IMR-90 (cell line): ENCODE data around the gene GCN1. TPM values are rescaled to one million over a fixed set of nuclear protein-coding genes. Genes with fewer than 3 reads are reported as not detected.

Experiments used
- ATAC-seq: fragments of 200-7000 bp; cut with Tn5 transposase; 2 replicates; pipeline ENCODE4 v1.9.1; 2020; ENCODE audit warnings: low read depth, mild to moderate bottlenecking, moderate library complexity
- BruUV-seq: library from RNA; stranded (reverse); fragments of 400-500 nt; replicated peaks from 2 replicates; lab custom pipeline; 2021; lab: Mats Ljungman, UMichigan
- CTCF ChIA-PET: fragments of 300-600 bp; formaldehyde crosslinking; extraction: SDS; loops from one replicate; lab custom pipeline; 2021; ENCODE audit warnings: antibody characterized with exemption; lab: Yijun Ruan, JAX
- POLR2A ChIA-PET: fragments of 300-600 bp; sonication (Branson Sonifier 250); formaldehyde crosslinking; loops from one replicate; lab custom pipeline; 2022; ENCODE audit warnings: antibody characterized with exemption; ENCODE audit not compliant: unreplicated experiment; lab: Charles Lee
- DNase-seq: peaks from one replicate; pipeline ENCODE4 v3.0.0; 2013
- H2AFZ ChIP-seq: replicated peaks from 2 replicates; pipeline ENCODE3; 2013; ENCODE audit warnings: low read length, mild to moderate bottlenecking; ENCODE audit not compliant: poor library complexity
- H2AK5ac ChIP-seq: 2 replicates; pipeline ENCODE4 v1.6.1; 2013; ENCODE audit warnings: low read depth, low read length, inconsistent platforms
- H2AK9ac ChIP-seq: replicated peaks from 2 replicates; pipeline ENCODE3; 2013; ENCODE audit warnings: mild to moderate bottlenecking, low read depth, low read length, moderate library complexity; ENCODE audit not compliant: poor library complexity
- H2BK120ac ChIP-seq: 2 replicates; pipeline ENCODE4 v1.6.1; 2013; ENCODE audit warnings: low read depth, low read length, inconsistent platforms
- H2BK15ac ChIP-seq: 3 replicates; pipeline ENCODE4 v1.6.1; 2013; ENCODE audit warnings: low read depth, low read length, inconsistent platforms
- H2BK20ac ChIP-seq: 2 replicates; pipeline ENCODE4 v1.6.1; 2013; ENCODE audit warnings: low read depth, mild to moderate bottlenecking, inconsistent platforms, low read length, moderate library complexity
- H2BK5ac ChIP-seq: 2 replicates; pipeline ENCODE4 v1.6.1; 2013; ENCODE audit warnings: mild to moderate bottlenecking, low read depth, low read length, inconsistent platforms; ENCODE audit not compliant: poor library complexity, severe bottlenecking
- H3K14ac ChIP-seq: replicated peaks from 2 replicates; pipeline ENCODE4 v1.6.1; 2013; ENCODE audit warnings: low read depth, low read length, inconsistent platforms
- H3K18ac ChIP-seq: 2 replicates; pipeline ENCODE4 v1.6.1; 2013; ENCODE audit warnings: low read depth, low read length, control low read depth
- H3K23ac ChIP-seq: 2 replicates; pipeline ENCODE4 v1.6.1; 2013; ENCODE audit warnings: low read depth, low read length, inconsistent platforms
- H3K27ac ChIP-seq: 2 replicates; pipeline ENCODE4 v1.5.1; 2013; ENCODE audit warnings: mild to moderate bottlenecking, control low read depth, low read length; ENCODE audit not compliant: insufficient read depth
- H3K27me3 ChIP-seq: 2 replicates; pipeline ENCODE4 v1.6.1; 2013; ENCODE audit warnings: low read length; ENCODE audit not compliant: control insufficient read depth, insufficient read depth
- H3K36me3 ChIP-seq: 2 replicates; pipeline ENCODE4 v1.6.1; 2013; ENCODE audit warnings: low read length, mixed read lengths; ENCODE audit not compliant: control insufficient read depth, insufficient read depth
- H3K4ac ChIP-seq: 2 replicates; pipeline ENCODE4 v1.6.1; 2013; ENCODE audit warnings: low read depth, low read length, inconsistent platforms
- H3K4me1 ChIP-seq: 2 replicates; pipeline ENCODE4 v1.6.1; 2013; ENCODE audit warnings: low read length, mixed read lengths; ENCODE audit not compliant: control insufficient read depth, insufficient read depth
- H3K4me2 ChIP-seq: 2 replicates; pipeline ENCODE4 v1.6.1; 2013; ENCODE audit warnings: low read depth, mild to moderate bottlenecking, control low read depth, low read length, moderate library complexity
- H3K4me3 ChIP-seq: 2 replicates; pipeline ENCODE4 v1.5.1; 2013; ENCODE audit warnings: low read depth, mild to moderate bottlenecking, control low read depth, low read length, moderate library complexity; ENCODE audit not compliant: insufficient read depth
- H3K56ac ChIP-seq: 2 replicates; pipeline ENCODE4 v1.6.1; 2013; ENCODE audit warnings: low read length, inconsistent platforms; ENCODE audit not compliant: insufficient read depth; ENCODE audit errors: extremely low read depth
- H3K79me1 ChIP-seq, 2 experiments: 2 replicates each; pipeline ENCODE4 v1.6.1; 2013; ENCODE audit warnings: low read length in 2 of 2, inconsistent platforms in 1 of 2, low read depth in 1 of 2
- H3K9ac ChIP-seq: 2 replicates; pipeline ENCODE4 v1.6.1; 2013; ENCODE audit warnings: low read depth, low read length, control low read depth
- H3K9me1 ChIP-seq: 2 replicates; pipeline ENCODE4 v1.6.1; 2013; ENCODE audit warnings: low read length, inconsistent platforms; ENCODE audit not compliant: insufficient read depth
- H3K9me3 ChIP-seq: 2 replicates; pipeline ENCODE4 v1.6.1; 2013; ENCODE audit warnings: low read length; ENCODE audit not compliant: control insufficient read depth, insufficient read depth
- H4K20me1 ChIP-seq: 2 replicates; pipeline ENCODE4 v1.6.1; 2013; ENCODE audit warnings: low read length, inconsistent platforms; ENCODE audit not compliant: insufficient read depth
- H4K5ac ChIP-seq: 2 replicates; pipeline ENCODE4 v1.6.1; 2013; ENCODE audit warnings: mild to moderate bottlenecking, low read depth, low read length, control low read depth
- H4K8ac ChIP-seq, 2 experiments: 2 replicates each; pipeline ENCODE4 v1.6.1; 2013; ENCODE audit warnings: low read depth in 2 of 2, low read length in 2 of 2, control low read depth in 1 of 2, inconsistent platforms in 1 of 2
- H4K91ac ChIP-seq: 2 replicates; pipeline ENCODE4 v1.6.1; 2013; ENCODE audit warnings: low read depth, low read length, inconsistent platforms; ENCODE audit not compliant: insufficient read depth
- BHLHE40 ChIP-seq: fragments of 150-350 bp; IDR thresholded peaks from 2 replicates; pipeline ENCODE4 v1.6.1; 2016; ENCODE audit warnings: mild to moderate bottlenecking, low read depth, low read length
- CEBPB ChIP-seq: IDR thresholded peaks from 2 replicates; pipeline ENCODE4 v1.6.1; 2012; ENCODE audit warnings: low read depth, low read length, improper control_type of control experiment
- CHD1 ChIP-seq: IDR thresholded peaks from 2 replicates; pipeline ENCODE4 v1.6.1; 2012; ENCODE audit warnings: low read depth, low read length, improper control_type of control experiment
- CTCF ChIP-seq: conservative IDR thresholded peaks from 2 replicates; pipeline ENCODE4 v1.5.1; 2012; ENCODE audit warnings: mild to moderate bottlenecking, low read depth, low read length, improper control_type of control experiment
- ELK1 ChIP-seq: fragments of 150-350 bp; IDR thresholded peaks from 2 replicates; pipeline ENCODE4 v1.6.1; 2016; ENCODE audit warnings: low read depth, mild to moderate bottlenecking, low read length, moderate library complexity, borderline replicate concordance
- MAFK ChIP-seq: IDR thresholded peaks from 2 replicates; pipeline ENCODE4 v1.6.1; 2012; ENCODE audit warnings: low read depth, low read length, improper control_type of control experiment
- MAZ ChIP-seq: IDR thresholded peaks from 2 replicates; pipeline ENCODE4 v1.6.1; 2012; ENCODE audit warnings: low read depth, mild to moderate bottlenecking, low read length, improper control_type of control experiment, moderate library complexity, borderline replicate concordance
- MXI1 ChIP-seq: IDR thresholded peaks from 2 replicates; pipeline ENCODE4 v1.6.1; 2012; ENCODE audit warnings: low read depth, mild to moderate bottlenecking, low read length, moderate library complexity, borderline replicate concordance
- NFE2L2 ChIP-seq: fragments of 150-350 bp; IDR thresholded peaks from 2 replicates; pipeline ENCODE4 v1.6.1; 2016; ENCODE audit warnings: low read depth, mild to moderate bottlenecking, low read length
- POLR2A ChIP-seq: IDR thresholded peaks from 2 replicates; pipeline ENCODE4 v1.6.1; 2012; ENCODE audit warnings: mild to moderate bottlenecking, low read depth, low read length
- RAD21 ChIP-seq: IDR thresholded peaks from 2 replicates; pipeline ENCODE4 v1.6.1; 2012; ENCODE audit warnings: low read length, improper control_type of control experiment
- RFX5 ChIP-seq: IDR thresholded peaks from 2 replicates; pipeline ENCODE4 v1.8.0; 2012; ENCODE audit warnings: low read depth, mild to moderate bottlenecking, low read length, moderate library complexity
- SMC3 ChIP-seq: fragments of 150-350 bp; IDR thresholded peaks from 2 replicates; pipeline ENCODE4 v1.6.1; 2016; ENCODE audit warnings: low read depth, mild to moderate bottlenecking, antibody characterized with exemption, low read length, moderate library complexity
- USF2 ChIP-seq: fragments of 150-350 bp; IDR thresholded peaks from 2 replicates; pipeline ENCODE4 v1.6.1; 2017; ENCODE audit warnings: mild to moderate bottlenecking, antibody characterized with exemption, low read length, low read depth
- WGBS, 2 experiments: methylation state at CpG; one replicate each; pipeline versions ENCODE4 v1.1.5 to v1.1.7; 2013; ENCODE audit warnings: missing lambda C conversion rate in 2 of 2; ENCODE audit not compliant: insufficient read length in 1 of 2; ENCODE audit errors: extremely low coverage in 2 of 2; 5-methylcytosine and 5-hydroxymethylcytosine counted together
- dilution Hi-C: fragments of 300-500 bp; cut with HindIII; formaldehyde crosslinking; loops from one replicate; pipeline ENCODE4 v1.14.3; 2018; ENCODE audit warnings: low sequenced_read_pairs; ENCODE audit not compliant: unreplicated experiment
- in situ Hi-C: fragments of 300-500 bp; cut with MboI; formaldehyde crosslinking; loops from 3 replicates; pipeline ENCODE4 v1.14.3; 2019; ENCODE audit warnings: low sequenced_read_pairs, inconsistent platforms, mixed read lengths
- intact Hi-C: fragments of 100-400 bp; cut with micrococcal nuclease; formaldehyde crosslinking; loops from 2 replicates; pipeline ENCODE4 v1.10.0; 2022
- polyA plus RNA-seq, 3 experiments: library from polyadenylated mRNA; depleted of rRNA; stranded (reverse); fragments of >200 nt; gene quantifications; 2 replicates each; pipeline ENCODE4 v1.2.3, GENCODE V29; 2012; ENCODE audit warnings: low replicate concordance in 1 of 3
- total RNA-seq: library from RNA; depleted of rRNA; stranded (reverse); fragments of >200 nt; gene quantifications from 2 replicates; pipeline ENCODE4 v1.2.3, GENCODE V29; 2012

GCN1 gene
- total and polyA plus RNA-seq, 2 of the 4 experiments (the other 2 are of a cell fraction): 57.8 to 77.6 TPM

GRCh38 chr12:120168337-120168736 lies 26.2 kb downstream of the GCN1 start:
- no TSS peak for BruUV-seq
- no peak for TF ChIP-seq MAFK
- TF ChIP-seq RFX5: no peak
- TF ChIP-seq CTCF: no peak
- no peak for TF ChIP-seq CEBPB
- no peak for TF ChIP-seq POLR2A
- TF ChIP-seq ELK1: no peak
- TF ChIP-seq MAZ: no peak
- no peak for TF ChIP-seq CHD1
- TF ChIP-seq BHLHE40: no peak
- TF ChIP-seq USF2: no peak
- no peak for TF ChIP-seq NFE2L2
- TF ChIP-seq RAD21: no peak
- no peak for TF ChIP-seq SMC3
- TF ChIP-seq MXI1: no peak
- ATAC-seq: no peak

More at GRCh38 chr12:120168337-120168736, 26.2 kb downstream of the GCN1 start:
- dilution Hi-C loops (no loop called here), in situ Hi-C loops (no loop called here), intact Hi-C loops (no loop called here)
- H3K18ac ChIP-seq: no peak overlapping the region
- H2BK120ac ChIP-seq: no peak overlapping the region
- no peaks in the 10 kb centered on the region for H3K9me1 ChIP-seq
- no peak overlapping the region for H2AFZ ChIP-seq
- H3K27me3 ChIP-seq: no peaks in the 10 kb centered on the region
- H2AK9ac ChIP-seq: no peak overlapping the region
- H2BK5ac ChIP-seq: no peak overlapping the region
- H2AK5ac ChIP-seq: no peak overlapping the region
- 97% methylated on average over 4 of the region's 4 CpGs; no CpG with 5 or more reads in 1 of the 2 experiments for WGBS, 2 experiments
- no peak for DNase-seq
- H3K4me2 ChIP-seq: no peak overlapping the region
- no peak overlapping the region for H3K4ac ChIP-seq
- H3K4me3 ChIP-seq: no peak overlapping the region
- no peak overlapping the region for H3K56ac ChIP-seq
- H3K79me1 ChIP-seq: peaks cover 3 to 12% of the 10 kb centered on the region in 2 experiments; a peak in 3 of 4 replicates
- no peak overlapping the region for H4K91ac ChIP-seq
- H3K14ac ChIP-seq: no peak overlapping the region
- no peaks in the 10 kb centered on the region for H3K9me3 ChIP-seq
- no peak overlapping the region for H2BK20ac ChIP-seq
- H3K27ac ChIP-seq: no peak overlapping the region
- peaks cover 55% of the 10 kb centered on the region for H3K36me3 ChIP-seq
- no peak overlapping the region for H3K23ac ChIP-seq
- POLR2A ChIA-PET: no interaction called here
- CTCF ChIA-PET: interaction anchor here (1.2 kb wide), 1 partner anchor 10 kb away, joined by 4 read pairs; no protein-coding TSS in a partner anchor
- no peak overlapping the region for H4K8ac ChIP-seq
- no peak overlapping the region for H2BK15ac ChIP-seq
- no peaks in the 10 kb centered on the region for H3K4me1 ChIP-seq
- peaks cover 4% of the 10 kb centered on the region; the same call in 1 of the 2 replicates for H4K20me1 ChIP-seq
- no peak overlapping the region for H4K5ac ChIP-seq
- H3K9ac ChIP-seq: no peak overlapping the region
